Kasumi-1 (cell line): Measurements from ENCODE around the gene ACOD1.
A peak's percentile ranks its signal among the peaks of the same experiment; 100 is the strongest.
"Not testable (repeated sequence)": the region's sequence is repeated elsewhere in the genome, so short reads cannot be mapped to it uniquely, and the experiment has no call there.

Experiments used
- DNase-seq, 2 experiments: peaks; one replicate each; lab custom pipeline; 2025; lab: John Stamatoyannopoulos, UW

Gene ACOD1

DNA sequence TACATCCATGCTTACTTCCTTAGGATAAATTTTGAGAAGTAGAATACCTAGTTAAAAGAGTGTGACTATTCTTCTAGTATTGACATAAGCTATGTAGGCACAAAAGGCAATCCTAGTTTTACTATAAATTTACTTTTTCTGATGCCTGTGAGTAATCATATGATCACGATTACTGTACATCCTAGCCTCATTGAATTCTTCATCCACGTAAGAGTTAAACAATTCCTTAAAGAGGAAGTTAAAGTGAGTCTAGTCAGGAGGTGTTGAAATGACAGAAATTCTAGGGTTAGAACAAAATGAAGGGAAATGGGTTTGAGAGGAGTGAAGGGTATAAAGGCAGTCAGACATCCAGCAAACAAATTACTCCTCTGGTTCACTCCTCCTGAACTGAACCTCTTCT lies at the start of gene ACOD1:
Gene ACOD1 (plus strand): TSS at position 363 of the 400 bp plus-strand sequence. CDS start 48 bp downstream, outside the sequence.
- peak; percentile 47 to 53 for DNase-seq

DNA sequence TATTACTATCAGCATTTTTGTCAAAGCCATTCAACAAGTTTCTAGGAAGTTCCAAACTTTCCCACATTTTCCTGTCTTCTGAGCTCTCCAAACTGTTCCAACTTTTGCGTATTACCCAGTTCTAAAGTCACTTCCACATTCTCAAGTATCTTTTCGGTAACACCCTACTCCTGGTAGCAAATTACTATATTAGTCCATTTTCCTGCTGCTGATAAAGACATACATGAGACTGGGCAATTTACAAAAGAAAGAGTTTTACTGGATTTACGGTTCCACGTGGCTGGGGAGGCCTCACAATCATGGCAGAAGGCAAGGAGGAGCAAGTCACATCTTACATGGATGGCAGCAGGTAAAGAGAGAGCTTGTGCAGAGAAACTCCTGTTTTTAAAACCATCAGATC lies 49.2 kb upstream of the ACOD1 start:
- not testable (repeated sequence) for DNase-seq

DNA sequence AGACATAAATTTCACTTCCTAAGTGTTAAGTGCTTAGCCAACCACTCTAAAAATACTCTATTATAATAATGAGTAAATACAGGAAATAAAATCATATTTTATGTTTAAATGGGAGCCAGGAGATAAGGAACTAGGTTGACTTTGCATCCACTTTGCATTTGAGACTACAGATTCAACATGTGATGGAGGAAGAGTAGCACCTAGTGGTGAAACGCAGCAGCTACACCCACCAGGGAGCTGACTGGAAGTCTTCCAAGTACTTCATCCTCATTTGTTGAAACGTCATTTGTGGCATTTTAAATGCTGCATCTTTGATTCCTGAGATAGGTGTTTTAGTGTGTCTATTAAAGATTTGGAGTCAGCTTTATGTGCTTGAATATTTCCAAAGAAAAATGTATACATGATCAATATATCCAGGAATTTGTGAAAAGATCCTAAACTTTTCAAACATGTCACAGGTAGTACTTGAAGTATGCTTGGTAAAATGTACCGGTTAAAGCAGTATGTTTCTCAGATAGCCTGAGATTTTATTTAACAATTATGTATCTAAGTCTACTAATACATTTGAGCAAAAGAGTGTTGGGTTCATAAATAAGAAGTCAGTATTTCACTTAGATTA lies 44.7 kb upstream of the ACOD1 start:
- DNase-seq = peak; percentile 87 to 90

DNA sequence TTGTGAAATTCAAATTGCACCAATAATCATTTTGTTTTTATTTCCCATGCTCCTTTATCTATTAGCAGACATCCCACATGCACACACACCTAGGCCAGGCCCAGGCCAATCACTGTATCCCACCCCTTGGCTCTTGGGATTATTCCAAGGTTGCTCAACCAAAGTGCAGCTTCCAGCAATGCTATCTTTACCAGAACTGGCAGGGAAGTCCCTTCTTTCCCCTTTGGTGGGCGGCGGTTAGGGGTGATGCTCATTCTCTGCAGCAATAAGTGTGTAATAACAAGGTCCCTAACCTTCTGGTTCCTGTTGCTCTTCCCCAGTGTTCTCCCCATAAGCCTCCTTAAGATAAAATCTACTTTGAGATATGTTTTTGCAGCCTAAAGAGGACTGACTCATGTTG lies 43.8 kb upstream of the ACOD1 start:
- peak in 1 of 2 experiments; percentile 7 for DNase-seq

DNA sequence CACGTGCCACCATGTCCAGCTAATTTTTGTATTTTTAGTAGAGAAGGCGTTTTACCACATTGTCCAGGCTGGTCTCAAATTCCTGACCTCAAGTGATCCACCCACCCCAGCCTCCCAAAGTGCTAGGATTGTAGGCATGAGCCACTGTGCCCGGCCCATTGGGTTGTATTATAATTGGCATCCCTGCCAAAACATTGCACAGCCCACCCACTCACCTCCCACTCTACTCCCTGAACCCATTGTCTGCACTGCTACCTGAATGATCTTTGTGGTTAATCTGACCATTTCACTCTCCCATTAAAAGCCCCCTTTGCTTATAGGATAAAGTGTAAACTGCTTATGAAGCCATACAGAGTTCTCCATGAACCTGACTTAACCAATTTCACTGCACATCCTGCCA lies 35.8 kb upstream of the ACOD1 start:
- DNase-seq = no peak

DNA sequence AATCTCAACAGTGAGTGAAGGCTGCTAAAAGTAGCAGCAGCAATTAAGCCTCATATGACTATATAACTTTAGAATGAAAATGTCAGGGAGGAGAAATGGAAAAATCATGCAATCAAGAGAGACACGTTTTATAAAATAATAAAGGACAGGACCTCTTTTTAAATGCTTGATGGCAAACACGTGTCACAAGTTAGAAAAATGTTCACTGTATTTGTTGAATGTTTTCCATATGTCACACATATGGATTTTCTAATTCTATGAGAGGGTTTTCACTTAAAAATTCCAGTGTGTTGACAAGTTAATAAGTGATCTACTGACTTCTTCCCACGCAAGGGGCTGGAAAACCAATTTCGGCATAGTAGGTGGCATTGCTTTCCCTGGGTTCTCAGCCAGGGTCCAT lies 34.4 kb upstream of the ACOD1 start:
- no peak for DNase-seq

DNA sequence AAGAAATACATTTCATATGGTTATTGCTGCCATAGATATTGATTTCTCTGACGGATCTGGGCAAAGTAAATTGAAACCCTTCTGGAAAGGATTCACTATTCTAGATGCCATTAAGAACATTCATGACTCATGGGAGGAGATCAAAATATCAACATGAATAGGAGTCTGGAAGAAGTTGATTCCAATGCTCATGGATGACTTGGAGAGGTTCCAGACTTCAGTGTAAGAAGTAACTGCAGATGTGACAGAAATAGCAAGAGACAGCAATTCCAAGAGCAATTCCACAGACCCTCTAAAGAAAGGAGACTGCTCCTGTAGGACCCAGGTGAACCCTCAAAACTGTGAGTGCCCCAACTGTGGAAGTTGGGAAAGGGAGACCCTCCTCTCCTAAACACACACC lies 31.2 kb upstream of the ACOD1 start:
- DNase-seq = no peak

DNA sequence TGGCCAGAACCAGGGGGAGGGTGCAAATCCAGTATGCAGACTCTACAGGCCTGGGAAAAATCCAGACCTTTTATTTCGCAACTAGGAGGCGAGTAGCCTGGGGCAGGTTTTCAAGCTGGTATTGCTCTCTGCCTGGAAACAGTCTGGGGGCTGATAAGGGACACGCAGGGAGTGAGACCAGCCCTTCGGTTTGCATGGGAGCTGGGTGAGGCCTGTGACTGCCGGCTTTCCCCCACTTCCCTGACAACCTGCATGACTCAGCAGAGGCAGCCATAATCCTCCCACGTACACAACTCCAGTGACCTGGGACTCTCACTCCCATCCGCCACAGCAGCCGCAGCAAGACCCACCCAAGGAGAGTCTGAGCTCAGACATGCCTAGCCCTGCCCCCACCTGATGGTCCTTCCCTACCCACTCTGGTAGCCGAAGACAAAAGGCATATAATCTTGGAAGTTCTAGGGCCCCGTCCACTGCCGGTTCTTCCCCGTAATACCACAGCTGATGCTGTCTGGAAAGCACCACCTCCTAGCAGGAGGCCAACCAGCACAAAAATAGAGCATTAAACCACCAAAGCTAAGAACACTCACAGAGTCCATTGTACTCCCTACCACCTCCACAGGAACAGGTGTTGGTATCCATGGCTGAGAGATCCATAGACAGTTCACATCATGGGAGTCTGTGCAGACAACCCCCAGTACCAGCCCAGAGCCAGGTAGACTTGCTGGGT lies 30.4 kb upstream of the ACOD1 start:
- not testable (repeated sequence) for DNase-seq

DNA sequence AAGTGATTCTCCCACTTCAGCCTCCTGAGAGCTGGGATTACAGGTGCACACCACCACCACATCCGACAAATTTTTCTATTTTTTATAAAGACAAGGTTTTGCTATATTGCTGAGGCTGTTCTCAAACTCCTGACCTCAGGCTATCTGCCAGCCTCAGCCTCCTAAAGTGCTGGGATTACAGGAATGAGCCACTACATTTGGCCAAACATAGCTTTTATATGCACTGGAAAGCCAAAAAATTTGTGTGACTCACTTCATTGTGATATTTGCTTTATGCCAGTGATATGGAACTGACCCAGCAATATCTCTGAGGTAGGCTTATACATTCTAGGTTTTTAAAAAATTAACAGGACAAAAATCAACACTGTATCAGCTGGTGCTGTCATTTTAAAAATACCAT lies 26.8 kb upstream of the ACOD1 start:
- DNase-seq = no peak

DNA sequence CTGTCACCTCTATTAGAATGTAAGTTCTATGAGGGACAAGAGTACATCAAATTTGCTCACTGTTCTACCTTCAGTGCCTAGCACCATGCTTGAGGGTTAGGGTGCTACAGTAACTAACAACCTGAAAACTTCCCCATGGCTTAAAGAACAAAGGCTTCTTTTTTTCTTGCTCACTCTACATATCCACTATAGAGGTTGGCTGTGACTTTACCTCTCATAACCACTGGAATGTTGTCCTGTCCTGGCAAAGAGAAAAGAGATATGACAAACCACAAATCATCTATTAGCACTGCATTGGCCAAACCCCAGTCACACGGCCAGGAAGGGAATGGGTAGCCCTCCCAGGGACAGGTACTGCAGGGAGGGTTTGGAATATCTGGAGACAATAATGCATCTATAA lies 23.2 kb upstream of the ACOD1 start:
- DNase-seq = no peak

DNA sequence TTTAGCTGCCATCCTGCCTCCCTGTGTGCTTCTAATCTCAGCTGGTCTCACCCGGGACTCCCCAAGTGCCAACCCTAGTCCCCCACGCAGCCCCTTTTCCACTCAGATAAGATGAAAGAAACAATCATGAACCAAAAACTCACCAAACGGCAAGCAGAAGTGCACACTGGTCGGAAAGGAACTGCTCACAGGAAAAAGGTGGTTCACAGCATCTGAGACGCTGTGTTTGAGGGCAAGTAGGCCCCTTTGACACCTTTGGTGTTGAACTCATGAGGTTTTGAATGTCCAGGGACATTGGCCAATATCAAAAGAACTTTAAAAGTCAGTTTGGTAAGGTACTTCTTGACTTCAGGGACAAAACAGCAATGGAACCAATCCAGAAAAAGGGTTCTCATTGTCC lies 20.4 kb upstream of the ACOD1 start:
- no peak for DNase-seq

DNA sequence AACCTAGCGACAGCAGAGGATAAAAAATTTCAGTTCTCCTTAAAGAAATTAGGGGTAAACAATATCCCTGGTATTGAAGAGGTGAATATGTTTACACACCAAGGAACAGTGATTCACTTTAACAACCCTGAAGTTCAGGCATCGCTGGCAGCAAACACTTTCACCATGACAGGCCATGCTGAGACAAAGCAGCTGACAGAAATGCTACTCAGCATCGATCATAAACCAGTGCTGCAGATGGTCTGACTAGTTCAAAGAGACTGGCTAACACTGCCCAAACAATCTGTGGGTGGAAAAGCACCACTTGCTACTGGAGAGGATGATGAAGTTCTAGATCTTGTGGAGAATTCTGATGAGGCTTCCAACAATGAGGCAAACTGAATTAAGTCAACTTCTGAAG lies 19.9 kb upstream of the ACOD1 start:
- no peak for DNase-seq

DNA sequence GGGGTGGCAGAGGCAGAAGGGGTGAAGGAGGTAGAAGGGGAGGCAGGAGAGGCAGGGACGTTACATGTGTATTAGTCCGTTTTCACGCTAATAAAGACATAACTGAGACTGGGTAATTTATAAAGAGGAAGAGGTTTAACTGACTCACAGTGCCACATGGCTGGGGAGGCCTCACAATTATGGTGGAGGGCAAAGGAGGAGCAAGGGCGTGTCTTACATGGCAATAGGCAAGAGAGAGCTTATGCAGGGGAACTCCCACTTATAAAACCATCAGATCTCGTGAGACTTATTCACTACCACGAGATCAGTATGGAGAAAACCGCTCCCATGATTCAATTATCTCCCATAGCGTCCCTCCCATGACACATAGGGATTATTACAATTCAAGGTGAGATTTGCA lies 19.0 kb upstream of the ACOD1 start:
- no peak for DNase-seq

DNA sequence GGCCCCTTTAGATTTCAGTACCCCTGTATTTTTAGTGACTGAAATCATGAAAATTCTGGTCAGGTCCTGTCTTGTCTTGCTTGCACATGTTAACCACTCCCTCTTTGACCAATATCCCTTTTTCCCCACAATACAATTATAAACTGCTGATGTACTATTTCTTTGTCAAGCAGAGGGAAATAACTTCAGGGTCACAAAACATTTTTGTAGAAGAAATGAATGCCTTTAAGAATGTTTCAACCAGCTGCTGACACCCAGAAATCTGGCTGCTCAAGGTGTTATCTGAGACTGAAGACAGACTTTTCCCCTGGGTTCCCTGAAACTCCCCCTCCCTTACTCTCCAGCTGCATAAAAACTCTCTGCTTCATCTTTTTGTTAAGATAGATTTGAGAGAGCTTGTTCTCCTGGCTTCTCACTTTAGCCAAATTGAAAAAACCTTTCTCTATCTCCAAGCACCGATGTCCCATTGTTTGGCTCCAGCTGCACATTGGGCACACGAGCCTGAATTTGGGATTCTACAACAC lies 18.4 kb upstream of the ACOD1 start:
- no peak for DNase-seq

DNA sequence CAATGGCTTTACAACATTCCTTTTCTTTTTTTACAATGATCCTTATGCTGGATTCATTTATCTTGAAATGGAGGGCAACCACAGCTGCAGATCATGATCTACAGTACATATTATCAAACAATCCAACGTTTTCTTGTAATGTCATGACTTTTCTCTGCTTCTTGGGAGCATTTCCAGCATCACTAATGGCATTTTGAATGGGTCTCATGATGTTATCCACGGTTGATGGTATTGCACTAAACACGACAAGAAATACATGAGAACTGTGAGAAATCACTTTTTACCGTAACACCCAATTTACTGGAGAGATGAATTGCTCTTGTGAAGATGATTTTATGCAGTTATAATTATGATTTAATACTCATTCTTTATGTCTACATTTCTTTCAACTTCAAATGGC lies 16.2 kb upstream of the ACOD1 start:
- DNase-seq = no peak

DNA sequence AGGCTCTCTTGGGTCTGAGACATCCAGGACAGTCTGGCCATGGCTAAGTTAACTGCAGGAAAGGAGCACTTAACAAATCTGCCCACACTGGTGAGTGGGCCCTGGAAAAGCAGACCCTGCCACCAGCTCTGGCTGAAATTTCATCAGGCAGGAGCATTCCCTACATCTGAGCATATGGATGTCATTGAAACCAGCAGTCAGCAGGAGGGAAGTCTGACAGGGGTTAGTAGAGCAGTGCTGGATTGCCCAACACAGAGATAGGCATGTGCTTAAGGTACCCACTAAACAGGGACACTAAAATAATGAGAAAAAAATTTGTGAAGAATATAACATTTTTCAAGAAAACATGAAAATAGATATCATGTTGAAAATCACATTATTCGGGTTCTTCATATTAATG lies 13.6 kb upstream of the ACOD1 start:
- no peak for DNase-seq

DNA sequence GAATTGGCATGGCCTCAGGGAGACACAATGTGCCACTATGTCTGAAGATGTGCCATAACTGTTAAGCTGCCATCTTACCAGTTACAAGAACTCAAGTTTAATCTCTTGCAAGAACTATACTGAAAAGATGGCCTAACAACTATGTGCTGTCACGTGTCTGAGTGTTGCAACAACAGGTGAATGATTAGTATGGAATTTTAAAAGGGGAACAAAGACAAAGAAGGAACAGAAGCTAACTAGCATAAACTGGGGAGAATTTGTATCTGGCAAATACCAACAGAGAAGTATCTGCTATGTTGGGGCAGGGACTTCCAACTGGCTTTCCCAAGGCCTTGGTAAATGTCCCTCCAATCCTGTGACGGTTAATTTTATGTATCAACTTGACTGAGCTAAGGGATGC lies 11.5 kb upstream of the ACOD1 start:
- DNase-seq = no peak

DNA sequence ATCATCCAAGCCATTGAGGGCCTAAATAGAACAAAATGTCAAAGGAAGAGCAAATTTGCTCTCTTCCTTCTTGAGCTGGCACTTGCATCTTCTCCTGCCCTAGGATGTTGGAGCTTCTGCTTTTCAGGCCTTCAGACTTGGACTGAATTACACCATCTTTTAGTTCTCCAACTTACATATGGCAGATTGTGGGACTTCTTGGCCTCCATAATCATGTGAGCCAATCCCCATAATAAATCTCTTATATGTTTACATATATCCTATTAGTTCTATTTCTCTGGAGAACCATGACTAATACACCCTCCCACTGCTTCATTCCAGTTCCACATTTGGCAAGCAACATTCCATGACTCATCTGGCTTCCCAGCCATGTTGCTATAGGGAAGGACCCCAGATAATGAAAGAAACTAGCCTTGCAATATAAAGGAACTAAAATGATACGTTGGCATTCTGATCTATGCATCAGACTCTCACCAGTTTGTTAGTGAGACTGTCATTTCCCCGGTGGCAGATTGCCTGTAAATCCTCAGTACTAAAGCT lies 11.0 kb upstream of the ACOD1 start:
- no peak for DNase-seq

DNA sequence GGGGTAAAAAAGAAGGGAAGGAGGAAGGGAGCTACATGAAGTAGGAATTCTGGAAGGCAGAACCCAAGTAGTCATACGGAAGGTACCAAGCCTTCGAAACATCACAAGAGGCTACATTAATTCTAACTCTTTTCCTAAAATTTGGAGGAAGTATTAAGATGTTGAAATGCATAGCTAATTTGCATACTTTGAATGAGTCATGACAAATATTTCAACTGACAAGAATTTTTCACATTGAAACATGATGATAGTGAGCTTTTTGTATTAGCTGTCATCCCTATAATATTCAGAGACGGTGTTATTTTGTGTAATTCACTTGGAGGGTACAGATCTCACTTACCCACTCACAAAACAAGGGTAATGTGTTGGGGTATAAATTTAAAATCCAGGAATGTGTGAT lies 9.1 kb upstream of the ACOD1 start:
- DNase-seq = no peak

DNA sequence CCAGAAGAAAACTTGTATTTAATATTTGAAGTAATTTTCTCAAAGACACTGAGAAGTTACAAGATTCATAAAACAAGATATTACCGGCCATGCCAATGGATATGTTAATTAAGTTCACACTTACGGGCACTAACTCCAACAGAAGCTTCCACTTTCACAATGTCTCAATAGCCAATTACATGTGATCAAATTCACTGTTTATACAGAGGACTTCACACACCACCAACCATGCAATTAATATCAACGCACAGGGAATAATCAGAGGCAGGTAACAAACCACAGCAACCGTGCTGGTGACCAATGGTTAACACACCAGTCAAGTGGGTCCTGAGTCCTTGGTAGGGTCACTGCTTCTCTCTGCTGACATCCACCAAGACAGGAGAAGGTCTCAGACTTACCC lies 5.9 kb upstream of the ACOD1 start:
- no peak for DNase-seq

DNA sequence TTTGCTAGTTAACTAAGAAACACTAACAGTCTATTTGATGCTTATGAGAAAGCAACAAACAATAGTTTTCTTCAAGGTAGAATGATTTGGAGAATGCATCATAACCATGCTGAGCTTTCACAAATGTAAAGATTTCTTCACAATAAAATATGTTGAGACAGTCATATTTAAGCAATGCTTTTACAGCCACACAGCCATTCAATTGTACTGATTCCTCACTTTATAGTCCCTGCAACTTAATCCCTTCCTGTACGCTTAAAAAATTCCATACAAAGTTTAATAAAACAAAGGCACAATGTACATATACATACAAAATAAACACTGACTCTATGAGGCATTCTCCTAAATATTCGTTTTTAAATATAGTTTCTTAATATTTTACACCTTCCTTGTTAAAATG lies 4.7 kb upstream of the ACOD1 start:
- DNase-seq = no peak

DNA sequence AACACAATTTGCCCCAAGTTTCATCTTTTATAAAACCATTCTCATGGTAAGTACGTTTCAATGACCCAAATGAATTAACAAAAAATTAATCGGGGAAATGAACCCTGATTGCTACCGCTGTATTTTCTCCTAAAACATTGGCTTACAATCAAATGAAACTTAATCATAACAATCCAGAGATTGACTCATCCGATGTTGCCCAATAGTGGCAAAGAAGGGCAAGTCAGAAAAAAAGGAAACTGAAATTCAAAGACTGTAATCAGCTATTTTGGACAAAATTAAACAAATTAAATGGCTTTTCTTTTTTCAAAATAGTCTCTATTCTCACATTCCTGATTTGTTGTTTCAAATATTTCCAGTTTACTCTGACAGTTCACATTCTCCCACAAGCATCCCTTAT lies 3.9 kb upstream of the ACOD1 start:
- DNase-seq = peak in 1 of 2 experiments; percentile 15

DNA sequence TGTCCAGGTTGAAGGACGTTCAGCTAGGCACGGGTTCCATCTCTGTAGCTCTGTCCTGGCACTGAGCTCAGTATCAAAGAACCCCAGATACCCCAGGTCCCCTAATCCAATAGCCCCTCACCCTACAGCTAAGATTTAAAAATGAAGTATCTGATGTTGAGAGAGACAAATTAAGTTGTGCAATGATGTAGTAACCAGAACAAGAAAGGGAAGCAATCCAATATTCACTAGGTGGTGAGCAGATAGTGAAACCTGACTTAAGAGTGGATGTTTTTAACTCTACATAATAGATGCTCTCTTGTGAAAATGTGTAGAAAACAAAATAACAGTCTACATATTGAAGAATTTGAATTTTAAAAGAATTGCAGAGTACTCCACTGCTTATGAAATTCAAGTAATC lies 1.8 kb downstream of the ACOD1 start:
- DNase-seq = no peak

DNA sequence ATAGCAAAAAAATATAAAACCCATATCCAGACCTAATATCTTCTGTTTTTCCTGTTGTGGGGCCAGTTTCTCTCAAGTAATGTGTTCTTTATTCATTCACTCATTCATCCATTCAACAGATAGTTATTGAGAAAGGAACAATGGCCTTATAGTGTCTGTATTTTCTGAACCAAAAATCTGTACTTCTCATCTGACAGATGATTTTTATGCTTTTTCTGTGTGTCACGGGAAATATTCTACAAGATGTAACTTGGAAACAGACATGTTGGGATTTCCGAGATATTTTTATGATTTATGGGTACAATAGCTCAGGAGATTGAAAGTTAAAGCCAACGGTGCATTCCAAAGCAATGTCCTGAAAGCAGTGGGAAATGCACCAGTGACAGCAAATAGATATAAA lies 5.7 kb downstream of the ACOD1 start:
- no peak for DNase-seq
